Activated CD4-positive, alpha-beta memory T cell treated with anti-CD3 and anti-CD28 coated beads, Interleukin-2, amount 10 ng/mL, durations not matched to agents 7 days and 5 days (primary cell): ENCODE data around the gene JPT1. TPM values are rescaled to one million over a fixed set of nuclear protein-coding genes. Genes with fewer than 3 reads are reported as not detected.
A peak's percentile ranks its signal among the peaks of the same experiment; 100 is the strongest.

ENCODE experiments used
- CTCF ChIA-PET: fragments of 350-600 bp; sonication (Branson Sonifier 250); formaldehyde crosslinking; loops from one replicate; lab custom pipeline; 2021; ENCODE audit warnings: antibody characterized with exemption, inconsistent platforms; lab: Charles Lee
- POLR2A ChIA-PET: fragments of 350-600 bp; sonication (Branson Sonifier 250); formaldehyde crosslinking; loops from one replicate; lab custom pipeline; 2021; ENCODE audit warnings: antibody characterized with exemption; lab: Charles Lee
- DNase-seq: peaks from one replicate; pipeline ENCODE4 v3.0.0-alpha.2; 2020
- H3K27ac Mint-ChIP-seq: one replicate; pipeline ENCODE4 v1.8.0; 2021; ENCODE audit warnings: mild to moderate bottlenecking, mixed read lengths
- H3K27me3 Mint-ChIP-seq: one replicate; pipeline ENCODE4 v1.8.0; 2021; ENCODE audit warnings: mixed read lengths
- H3K36me3 Mint-ChIP-seq: one replicate; pipeline ENCODE4 v1.8.0; 2021; ENCODE audit warnings: low read depth, mixed read lengths
- H3K4me1 Mint-ChIP-seq: one replicate; pipeline ENCODE4 v1.8.0; 2021; ENCODE audit warnings: mixed read lengths
- H3K4me3 Mint-ChIP-seq: one replicate; pipeline ENCODE4 v1.8.0; 2021; ENCODE audit warnings: mild to moderate bottlenecking, mixed read lengths
- H3K9me3 Mint-ChIP-seq: one replicate; pipeline ENCODE4 v1.8.0; 2021; ENCODE audit warnings: mixed read lengths
- total RNA-seq, 2 experiments: library from RNA; stranded (reverse); gene quantifications; one replicate each; pipeline ENCODE4 v1.2.3, GENCODE V29; 2021

The JPT1 gene
- total RNA-seq, 2 experiments from 2014 or later, result 305 to 329 TPM

DNA sequence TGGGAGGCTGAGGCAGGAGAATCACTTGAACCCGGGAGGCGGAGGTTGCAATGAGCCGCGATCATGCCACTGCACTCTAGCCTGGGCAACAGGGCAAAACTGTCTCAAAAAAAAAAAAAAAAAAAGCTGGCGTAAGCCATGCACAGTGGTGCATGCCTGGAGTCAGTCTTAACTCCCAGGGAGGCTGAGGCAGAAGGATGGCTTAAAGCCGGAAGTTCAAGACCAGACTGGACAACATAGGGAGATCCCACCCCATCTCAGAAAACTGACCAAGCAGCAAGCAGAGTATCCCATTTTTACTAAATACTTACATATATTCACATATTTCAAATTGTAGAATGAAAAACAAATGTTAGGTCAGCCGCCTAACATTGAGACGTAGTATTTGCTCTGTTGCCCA, 27.4 kb downstream of the JPT1 start:
- H3K27me3 Mint-ChIP-seq, result no peaks in the 10 kb centered on the region
- DNase-seq, result no peak
- H3K9me3 Mint-ChIP-seq, result no peaks in the 10 kb centered on the region
- peaks cover 59% of the 10 kb centered on the region for H3K4me1 Mint-ChIP-seq
- H3K4me3 Mint-ChIP-seq, result no peak overlapping the region
- CTCF ChIA-PET, result interaction anchor here (0.7 to 6.0 kb wide), 3 partner anchors 14 to 78 kb away, joined by 3 to 95 read pairs (median 3); no protein-coding TSS in a partner anchor
- POLR2A ChIA-PET, result interaction anchor here (1.5 to 6.2 kb wide), 3 partner anchors 10 to 16 kb away, joined by 4 to 65 read pairs (median 5); no protein-coding TSS in a partner anchor
- peak overlapping the region; percentile 49 for H3K27ac Mint-ChIP-seq
- peaks cover 38% of the 10 kb centered on the region for H3K36me3 Mint-ChIP-seq

DNA sequence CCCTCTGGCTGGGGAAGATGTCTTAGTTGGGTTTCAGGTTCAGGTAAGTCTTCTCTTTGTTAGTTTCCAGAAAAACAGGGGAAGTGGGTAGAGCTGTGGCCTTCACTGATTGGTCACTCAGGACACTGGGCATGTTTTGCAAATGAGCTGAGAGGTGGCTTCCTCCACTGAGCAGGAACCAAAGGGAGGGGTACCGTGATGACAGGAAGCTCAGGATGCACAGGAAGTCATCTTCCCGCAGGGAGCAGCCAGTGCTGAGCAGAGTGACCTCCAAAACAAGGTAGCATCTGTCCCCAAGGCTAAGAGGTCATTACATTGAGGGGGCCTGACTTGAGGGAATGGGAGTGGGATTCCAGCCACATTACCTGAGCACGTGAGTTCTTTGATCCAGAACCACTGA, 28.3 kb downstream of the JPT1 start:
- Mint-ChIP-seq H3K27me3 (no peaks in the 10 kb centered on the region), H3K4me3 (peak overlapping the region; percentile 25), H3K27ac (peak overlapping the region; percentile 90), H3K9me3 (no peaks in the 10 kb centered on the region), H3K36me3 (peaks cover 44% of the 10 kb centered on the region), H3K4me1 (peaks cover 62% of the 10 kb centered on the region)
- peak; percentile 53 for DNase-seq
- ChIA-PET POLR2A (interaction anchor here (0.9 to 6.2 kb wide), 7 partner anchors 11 to 45 kb away, joined by 3 to 65 read pairs (median 5); partner anchors contain the start of gene JPT1), CTCF (interaction anchor here (1.3 to 6.0 kb wide), 3 partner anchors 13 to 56 kb away, joined by 3 to 95 read pairs (median 3); no protein-coding TSS in a partner anchor)

DNA sequence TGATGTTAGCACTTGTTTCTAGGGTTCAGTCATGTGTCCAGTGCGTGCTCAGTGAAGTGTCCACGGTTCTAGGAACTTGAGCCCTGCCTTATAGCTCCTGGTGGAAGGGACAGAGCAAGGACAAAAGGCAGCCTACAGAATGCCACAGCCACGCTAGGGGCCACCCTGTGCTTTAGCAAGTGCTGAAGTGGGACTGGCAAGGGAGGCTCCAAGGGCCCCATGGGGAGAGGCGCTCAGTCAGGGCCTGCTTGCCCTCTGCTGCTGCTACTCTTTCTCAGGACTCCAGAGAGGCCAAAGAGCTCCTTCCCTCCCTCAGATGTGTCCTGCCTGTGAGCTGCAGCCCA, 29.5 kb downstream of the JPT1 start:
- Mint-ChIP-seq H3K4me1 (peaks cover 61% of the 10 kb centered on the region), H3K9me3 (no peaks in the 10 kb centered on the region), H3K27me3 (no peaks in the 10 kb centered on the region), H3K27ac (peak overlapping the region; percentile 90), H3K4me3 (peak overlapping the region; percentile 34), H3K36me3 (peaks cover 43% of the 10 kb centered on the region)
- no peak for DNase-seq
- ChIA-PET POLR2A (interaction anchor here (0.9 to 6.2 kb wide), 14 partner anchors 10 to 629 kb away, joined by 3 to 65 read pairs (median 4); partner anchors contain the start of genes ARMC7, JPT1, NUP85 and SUMO2), CTCF (interaction anchor here (0.5 to 6.0 kb wide), 5 partner anchors 8 to 113 kb away, joined by 3 to 95 read pairs (median 4); partner anchors contain the start of gene NUP85)

DNA sequence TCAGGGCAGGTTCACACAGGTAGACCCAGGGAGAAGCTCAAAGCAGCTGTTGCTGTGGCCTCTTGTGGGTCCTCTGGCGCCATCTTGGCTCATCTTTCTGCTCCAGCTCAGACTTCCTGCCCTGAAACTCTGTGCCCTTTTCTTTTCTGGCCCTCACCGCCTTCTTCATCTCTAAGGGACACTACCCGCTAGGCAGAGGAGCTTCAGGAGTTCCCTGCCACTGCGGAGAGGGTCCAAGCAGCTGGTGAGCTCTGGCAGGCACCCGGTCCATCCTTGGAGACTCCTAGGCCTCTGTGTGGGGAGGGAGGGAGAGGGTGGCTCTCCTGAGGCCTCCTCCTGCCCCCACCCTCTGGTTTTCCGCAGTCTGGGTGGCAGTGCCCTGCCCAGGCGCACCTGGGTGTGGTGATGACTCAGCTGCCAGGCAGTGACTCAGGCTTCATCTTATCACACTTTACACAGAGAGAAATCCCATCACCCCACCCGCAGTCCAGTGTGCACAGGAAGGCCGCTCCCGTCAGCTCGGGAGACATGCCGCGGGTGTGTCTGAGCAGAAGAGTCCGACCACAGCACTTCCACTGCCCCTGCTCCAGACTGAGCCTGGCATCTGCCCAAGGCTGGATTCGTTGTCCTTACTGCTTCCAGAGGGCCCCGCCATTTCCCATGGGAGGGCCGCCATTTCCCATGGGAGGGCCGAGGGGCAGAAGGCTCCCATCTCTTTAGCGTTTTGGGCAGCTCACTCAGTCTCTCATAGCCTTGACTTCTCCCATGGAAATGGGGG, 30.1 kb downstream of the JPT1 start:
- Mint-ChIP-seq H3K9me3 (no peaks in the 10 kb centered on the region), H3K4me1 (peaks cover 56% of the 10 kb centered on the region), H3K27ac (peak overlapping the region; percentile 90), H3K4me3 (peak overlapping the region; percentile 34), H3K27me3 (no peaks in the 10 kb centered on the region), H3K36me3 (peaks cover 38% of the 10 kb centered on the region)
- POLR2A ChIA-PET, result interaction anchor here (0.8 to 6.2 kb wide), 17 partner anchors 9 to 630 kb away, joined by 3 to 65 read pairs (median 3); partner anchors contain the start of genes ARMC7, FDXR, JPT1 and NUP85
- peak; percentile 84 for DNase-seq
- CTCF ChIA-PET, result interaction anchor here (0.5 to 6.0 kb wide), 9 partner anchors 8 to 332 kb away, joined by 3 to 95 read pairs (median 4); partner anchors contain the start of genes NUP85 and TMEM94

DNA sequence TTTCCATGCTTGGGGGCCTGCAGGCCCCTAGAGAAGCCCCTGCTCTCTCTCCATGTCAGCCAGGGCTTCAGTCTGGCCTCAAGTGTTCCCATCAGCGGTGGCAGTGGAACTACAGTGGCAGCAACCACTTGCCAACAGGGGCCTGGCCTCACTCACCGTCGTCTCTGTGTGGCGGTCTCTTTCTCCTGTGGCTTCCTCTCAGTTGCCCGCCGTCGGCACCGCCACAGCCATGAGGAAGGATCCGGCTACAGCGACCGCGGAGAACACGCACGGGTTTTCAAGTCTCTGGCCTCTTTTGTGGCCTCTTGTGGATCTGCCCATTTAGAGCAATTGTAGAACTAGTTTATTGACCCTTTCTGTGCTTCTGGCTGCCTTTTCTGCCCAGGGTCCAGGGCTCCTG, 36.0 kb downstream of the JPT1 start:
- H3K27me3 Mint-ChIP-seq, result no peaks in the 10 kb centered on the region
- no peak overlapping the region for H3K27ac Mint-ChIP-seq
- ChIA-PET POLR2A (interaction anchor here (1.6 kb wide), 1 partner anchor 65 kb away, joined by 4 read pairs; the partner anchor contains the start of gene SUMO2), CTCF (interaction anchor here (1.8 to 9.0 kb wide), 4 partner anchors 13 to 158 kb away, joined by 4 to 158 read pairs (median 124); partner anchors contain the start of gene NT5C)
- H3K36me3 Mint-ChIP-seq, result peaks cover 43% of the 10 kb centered on the region
- no peak for DNase-seq
- H3K4me3 Mint-ChIP-seq, result no peak overlapping the region
- no peaks in the 10 kb centered on the region for H3K9me3 Mint-ChIP-seq
- peaks cover 47% of the 10 kb centered on the region for H3K4me1 Mint-ChIP-seq

DNA sequence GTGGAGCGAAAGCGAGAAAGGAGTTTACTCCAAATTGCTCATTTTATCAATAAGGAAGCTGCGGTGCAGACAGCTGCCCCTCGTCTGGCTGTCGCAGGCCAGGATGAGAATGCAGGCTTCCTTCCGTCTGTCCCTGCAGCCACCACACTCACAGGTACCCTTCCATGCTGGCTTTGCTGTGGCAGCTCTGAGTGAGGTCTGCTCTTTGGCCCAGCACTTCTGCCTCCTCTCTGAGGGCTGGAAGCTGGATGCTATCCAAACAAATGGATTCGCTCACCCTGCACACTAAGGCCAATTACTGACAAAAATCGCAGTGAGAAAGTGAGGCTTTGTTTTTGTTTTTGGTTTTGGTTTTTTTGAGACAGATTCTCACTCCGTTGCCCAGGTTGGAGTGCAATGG, 37.6 kb downstream of the JPT1 start:
- peaks cover 48% of the 10 kb centered on the region for H3K4me1 Mint-ChIP-seq
- ChIA-PET POLR2A (interaction anchor here (1.4 to 4.1 kb wide), 5 partner anchors 9 to 104 kb away, joined by 4 to 65 read pairs (median 5); partner anchors contain the start of genes JPT1, MRPL58 and SUMO2), CTCF (interaction anchor here (1.8 to 9.0 kb wide), 5 partner anchors 12 to 156 kb away, joined by 4 to 158 read pairs (median 119); partner anchors contain the start of gene NT5C)
- H3K9me3 Mint-ChIP-seq, result no peaks in the 10 kb centered on the region
- H3K27me3 Mint-ChIP-seq, result no peaks in the 10 kb centered on the region
- no peak overlapping the region for H3K27ac Mint-ChIP-seq
- H3K36me3 Mint-ChIP-seq, result peaks cover 49% of the 10 kb centered on the region
- no peak overlapping the region for H3K4me3 Mint-ChIP-seq
- DNase-seq, result no peak

DNA sequence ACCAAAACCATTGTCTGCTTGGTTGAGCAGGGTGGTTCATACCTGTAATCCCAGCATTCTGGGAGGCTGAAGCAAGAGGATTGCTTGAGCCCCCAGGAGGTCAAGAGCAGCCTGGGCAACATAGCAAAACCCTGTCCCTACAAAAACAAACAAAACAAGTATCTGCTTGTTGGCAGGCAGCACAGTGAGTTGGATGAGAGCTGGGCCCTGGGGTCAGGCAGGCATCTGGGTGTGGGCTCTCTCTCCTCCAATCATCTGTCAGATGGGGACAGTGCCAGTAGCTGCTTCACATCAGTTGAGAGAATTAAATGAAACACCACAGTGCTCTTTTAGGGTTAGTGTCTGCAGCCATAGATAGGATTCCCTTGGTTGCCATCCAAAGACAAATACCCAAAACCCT, 38.8 kb downstream of the JPT1 start:
- Mint-ChIP-seq H3K9me3 (no peaks in the 10 kb centered on the region), H3K4me3 (no peak overlapping the region), H3K27me3 (no peaks in the 10 kb centered on the region), H3K27ac (no peak overlapping the region), H3K4me1 (peaks cover 48% of the 10 kb centered on the region), H3K36me3 (peaks cover 45% of the 10 kb centered on the region)
- CTCF ChIA-PET, result interaction anchor here (0.6 to 9.0 kb wide), 13 partner anchors 10 to 297 kb away, joined by 3 to 158 read pairs (median 14); partner anchors contain the start of genes GGA3, JPT1, MRPL58 and MRPS7
- no peak for DNase-seq
- POLR2A ChIA-PET, result interaction anchor here (1.3 to 4.1 kb wide), 7 partner anchors 10 to 146 kb away, joined by 4 to 65 read pairs (median 13); partner anchors contain the start of genes GGA3, JPT1, MRPL58 and MRPS7

DNA sequence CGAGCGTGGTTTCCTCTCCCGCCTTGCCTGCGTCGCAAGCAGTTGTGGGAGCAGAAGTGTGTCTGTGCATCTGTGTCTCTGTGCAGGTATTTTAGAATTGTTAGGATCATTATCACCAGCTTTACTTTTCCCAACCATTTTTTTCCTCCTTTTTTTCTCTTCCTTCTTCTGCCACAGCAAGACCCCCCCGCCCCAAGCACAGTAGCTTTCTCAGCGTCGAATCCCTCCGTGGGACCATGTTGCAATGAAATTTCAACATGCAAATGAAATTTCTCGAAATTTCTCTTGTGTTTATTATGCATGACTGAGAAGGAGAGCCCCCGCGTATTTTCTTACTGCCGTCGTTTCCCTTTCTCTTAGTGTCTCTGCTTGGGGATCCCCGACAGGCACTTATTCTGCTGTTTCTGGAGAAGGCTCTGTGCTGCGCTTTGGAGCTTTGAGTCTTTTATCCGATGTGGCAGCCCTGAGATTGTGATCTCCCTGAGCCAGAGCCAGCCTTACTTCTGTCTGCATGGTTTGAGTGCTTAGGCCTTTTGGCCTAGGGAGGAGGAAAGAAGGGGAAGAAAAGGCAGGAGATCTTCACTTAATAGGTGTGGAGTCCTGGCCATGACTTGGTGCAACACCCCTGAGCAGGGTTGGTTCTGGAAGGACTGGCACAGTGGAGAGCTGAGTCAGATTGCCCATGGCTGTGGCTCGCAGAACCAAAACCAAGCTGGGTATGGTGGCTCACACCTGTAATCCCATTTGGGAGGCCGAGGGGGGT, 39.6 kb downstream of the JPT1 start:
- ChIA-PET POLR2A (interaction anchor here (0.7 to 4.1 kb wide), 22 partner anchors 9 to 156 kb away, joined by 3 to 65 read pairs (median 8); partner anchors contain the start of genes GGA3, JPT1, KCTD2 and MIF4GD), CTCF (interaction anchor here (0.5 to 9.0 kb wide), 60 partner anchors 10 to 411 kb away, joined by 3 to 158 read pairs (median 7); partner anchors contain the start of genes ATP5PD, GGA3, JPT1 and KCTD2)
- H3K9me3 Mint-ChIP-seq, result no peaks in the 10 kb centered on the region
- no peaks in the 10 kb centered on the region for H3K27me3 Mint-ChIP-seq
- DNase-seq, result no peak
- peak overlapping the region; percentile 84 for H3K27ac Mint-ChIP-seq
- H3K36me3 Mint-ChIP-seq, result peaks cover 41% of the 10 kb centered on the region
- peak overlapping the region; percentile 82 for H3K4me3 Mint-ChIP-seq
- peaks cover 48% of the 10 kb centered on the region for H3K4me1 Mint-ChIP-seq

DNA sequence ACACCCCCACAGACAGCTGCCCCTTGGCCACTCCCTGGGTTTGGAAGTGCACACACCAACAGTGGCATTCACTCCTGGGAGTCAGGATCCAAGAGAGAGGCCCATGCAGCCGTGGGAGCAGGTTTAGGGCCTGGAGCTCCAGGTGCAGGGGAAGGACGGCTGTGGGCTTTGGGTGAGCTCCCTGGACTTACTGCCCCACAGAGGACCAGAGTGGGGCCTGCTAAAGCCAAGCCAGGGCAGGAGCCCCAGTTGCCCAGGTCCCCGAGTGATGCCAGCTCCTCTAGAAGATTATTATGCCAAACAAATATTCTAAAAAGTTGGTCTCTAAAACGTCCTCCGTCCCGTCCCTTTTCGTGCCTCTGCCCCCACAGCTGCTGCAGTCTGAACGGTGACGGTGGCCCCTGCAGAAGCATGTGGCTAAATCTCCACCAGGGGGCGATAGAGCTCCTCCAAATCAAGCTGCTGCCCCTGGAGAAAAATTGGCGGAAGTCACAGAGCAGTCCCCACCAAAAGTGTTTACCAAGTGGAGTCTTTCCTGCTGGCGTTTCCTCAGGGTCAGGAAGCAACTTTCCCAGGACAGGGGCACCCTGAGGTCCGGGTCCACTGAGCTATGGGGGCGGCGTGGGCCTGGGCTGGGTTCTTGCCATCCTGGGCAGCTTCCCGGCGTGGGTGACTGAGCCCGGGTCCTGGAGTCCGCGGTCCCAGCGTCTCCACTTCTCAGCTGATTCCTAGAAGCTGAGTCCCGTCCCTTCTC, 40.3 kb downstream of the JPT1 start:
- Mint-ChIP-seq H3K9me3 (no peaks in the 10 kb centered on the region), H3K4me1 (peaks cover 47% of the 10 kb centered on the region), H3K4me3 (peak overlapping the region; percentile 82), H3K27me3 (no peaks in the 10 kb centered on the region), H3K27ac (peak overlapping the region; percentile 84), H3K36me3 (peaks cover 39% of the 10 kb centered on the region)
- ChIA-PET POLR2A (interaction anchor here (0.6 to 4.1 kb wide), 26 partner anchors 9 to 157 kb away, joined by 3 to 65 read pairs (median 7); partner anchors contain the start of genes GGA3, JPT1, KCTD2 and MIF4GD), CTCF (interaction anchor here (0.5 to 9.0 kb wide), 62 partner anchors 9 to 411 kb away, joined by 3 to 158 read pairs (median 6); partner anchors contain the start of genes ATP5PD, GGA3, KCTD2 and LLGL2)
- DNase-seq, result peak; percentile 92

DNA sequence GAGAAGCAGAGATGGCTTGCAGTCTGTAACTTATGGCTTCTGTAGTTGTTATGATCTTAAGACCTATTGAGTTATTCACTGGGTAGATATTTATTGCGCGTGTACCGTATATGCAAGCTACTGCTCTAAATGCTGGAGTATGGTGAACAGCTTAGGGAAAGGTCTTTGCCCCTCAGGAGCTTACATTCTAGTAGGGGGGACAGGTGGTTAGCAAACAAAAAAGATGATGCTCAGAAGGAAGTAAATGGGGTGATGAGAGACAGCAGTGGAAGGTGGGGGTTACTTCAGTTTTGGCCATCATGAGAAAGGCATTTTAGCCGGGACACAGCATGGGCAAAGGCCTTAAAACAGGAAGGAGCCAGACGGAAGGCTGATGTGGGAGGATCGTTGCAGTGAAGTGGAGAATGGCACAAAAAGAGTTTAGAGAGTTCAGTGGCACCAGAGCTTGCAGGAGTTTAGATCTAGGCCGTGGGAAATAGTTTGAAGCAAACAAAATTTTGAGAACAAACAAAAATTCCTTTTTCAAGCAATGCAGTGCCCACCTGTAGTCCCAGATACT, 42.5 kb downstream of the JPT1 start:
- Mint-ChIP-seq H3K9me3 (no peaks in the 10 kb centered on the region), H3K27ac (peak overlapping the region; percentile 50), H3K27me3 (no peaks in the 10 kb centered on the region), H3K36me3 (peaks cover 26% of the 10 kb centered on the region), H3K4me1 (peaks cover 51% of the 10 kb centered on the region), H3K4me3 (peak overlapping the region; percentile 84)
- DNase-seq, result no peak
- ChIA-PET POLR2A (interaction anchor here (0.9 to 2.9 kb wide), 6 partner anchors 12 to 94 kb away, joined by 3 to 11 read pairs (median 4); partner anchors contain the start of genes ATP5PD, NT5C, NUP85 and SLC16A5), CTCF (interaction anchor here (0.7 to 9.0 kb wide), 10 partner anchors 14 to 300 kb away, joined by 3 to 158 read pairs (median 16); partner anchors contain the start of gene NT5C)
